ENCODE measurements around the gene DPP3.

The DPP3 gene

GRCh38 chr11:66465373-66466224, 14.6 kb upstream of the DPP3 start:
- peak; percentile 18 for DNase-seq (ENCODE audit: low spot score)

DNA sequence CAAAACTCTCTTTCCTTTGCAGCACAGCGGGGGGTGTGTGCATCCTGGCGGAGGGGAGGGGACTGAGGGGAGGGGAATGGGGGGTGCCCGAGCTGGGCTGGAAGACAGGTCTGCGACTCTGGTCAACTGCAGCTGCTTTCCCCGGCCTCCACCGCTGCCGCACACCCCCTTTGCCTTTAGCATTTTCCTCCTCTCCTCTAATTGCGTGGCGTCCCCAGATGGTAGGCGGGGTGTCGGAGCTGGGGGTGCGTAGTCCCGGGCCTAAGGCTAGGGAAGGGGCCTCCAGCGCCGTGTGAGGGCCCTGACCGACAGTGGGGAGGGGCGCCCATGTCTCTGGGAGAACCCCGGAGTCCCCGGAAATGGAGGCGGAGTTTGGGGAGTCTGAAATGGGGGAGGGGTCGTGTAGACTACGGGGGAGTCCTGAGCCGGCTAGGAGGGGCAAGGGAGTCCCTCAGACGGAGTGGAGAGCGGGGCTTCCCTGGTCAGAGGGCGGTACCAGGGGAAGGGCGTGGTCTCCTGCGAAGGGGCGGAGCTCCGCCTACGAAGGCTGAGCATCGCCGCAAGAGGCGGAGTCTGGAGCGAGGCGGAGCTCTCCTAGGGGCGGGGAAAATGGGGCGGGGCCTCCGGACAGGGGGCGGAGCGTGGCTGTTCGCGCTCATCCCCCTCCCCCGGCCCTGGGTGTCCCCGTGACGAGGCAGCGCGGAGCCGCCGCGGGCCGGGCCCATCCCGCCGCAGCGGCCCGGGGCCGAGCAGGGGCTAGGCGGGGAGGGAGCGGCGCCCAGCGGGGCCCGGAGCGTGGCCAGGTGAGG, 13.8 kb upstream of the DPP3 start, which contains the start of gene PELI3:
TSS of gene PELI3 (plus strand) at position 681 of the 809 bp plus-strand sequence. CDS start 1,224 bp downstream, outside the sequence.
- peak; percentile 93 for DNase-seq (ENCODE audit: low spot score)

GRCh38 chr11:66467034-66467659, 13.1 kb upstream of the DPP3 start:
- peak; percentile 14 for DNase-seq (ENCODE audit: low spot score)

DNA sequence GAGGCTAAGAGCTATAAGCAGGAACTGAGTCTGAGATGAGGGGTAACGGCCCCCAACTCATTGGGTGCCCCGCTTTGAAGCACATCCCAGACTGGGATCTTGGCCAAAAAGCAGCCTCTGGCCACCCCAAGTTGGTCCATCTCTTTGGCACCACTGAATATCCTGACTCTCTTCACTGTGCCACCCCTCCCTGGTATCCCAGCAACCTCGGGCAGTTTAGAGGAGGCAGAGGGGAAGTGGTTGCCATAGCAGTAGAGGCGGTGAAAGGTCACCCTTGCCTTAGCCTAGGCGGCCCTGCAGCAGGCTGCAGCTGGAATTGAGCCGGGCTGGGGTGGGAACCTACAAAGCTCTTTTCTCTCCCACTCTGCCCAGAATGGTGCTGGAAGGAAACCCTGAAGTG, 12.5 kb upstream of the DPP3 start:
- no peak for DNase-seq (ENCODE audit: low spot score)

- DNase-seq (ENCODE audit: low spot score), result no peak
Observed at GRCh38 chr11:66468691-66469090, 11.5 kb upstream of the DPP3 start.

DNA sequence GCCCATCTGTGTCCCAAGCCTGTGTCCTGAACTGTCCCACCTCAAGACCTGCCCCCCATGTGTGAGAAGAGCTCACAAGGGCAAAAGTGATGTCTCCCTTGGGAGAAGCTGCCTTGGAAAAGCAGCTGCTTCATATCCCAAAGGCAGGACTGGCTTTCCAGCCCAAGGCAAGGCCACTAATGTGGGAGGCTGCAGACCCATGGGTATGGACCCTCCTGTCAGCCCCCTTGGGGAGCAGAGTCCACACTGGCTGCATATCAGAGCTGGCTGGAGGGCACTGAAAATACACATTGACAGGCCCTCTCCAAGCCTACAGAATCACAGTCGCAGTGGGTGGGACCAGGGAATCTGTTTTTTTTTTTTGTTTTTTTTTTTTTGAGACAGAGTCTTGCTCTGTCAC, 10.8 kb upstream of the DPP3 start:
- DNase-seq (ENCODE audit: low spot score), result no peak

DNA sequence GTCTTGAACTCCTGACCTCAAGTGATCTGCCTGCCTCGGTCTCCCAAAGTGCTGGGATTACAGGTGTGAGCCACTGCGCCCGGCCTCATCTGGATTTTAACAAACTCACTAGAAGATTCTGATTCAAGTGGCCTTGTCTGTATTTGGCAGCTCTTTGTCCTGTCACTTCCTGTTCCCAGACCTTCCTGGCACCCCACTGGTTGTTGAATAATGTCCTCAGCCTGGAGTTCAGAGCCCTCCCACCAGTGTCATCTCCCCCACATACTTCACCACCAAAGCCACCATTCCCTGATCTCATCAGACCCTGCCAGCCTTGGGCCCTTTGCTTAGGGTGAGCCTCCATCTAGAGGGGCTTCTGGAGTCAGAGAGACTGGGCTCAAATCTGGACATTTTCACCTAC, 10.2 kb upstream of the DPP3 start:
- DNase-seq (ENCODE audit: low spot score), result no peak

GRCh38 chr11:66471142-66471541, 9.1 kb upstream of the DPP3 start:
- no peak for DNase-seq (ENCODE audit: low spot score)

GRCh38 chr11:66472054-66472453, 8.2 kb upstream of the DPP3 start:
- no peak for DNase-seq (ENCODE audit: low spot score)

DNA sequence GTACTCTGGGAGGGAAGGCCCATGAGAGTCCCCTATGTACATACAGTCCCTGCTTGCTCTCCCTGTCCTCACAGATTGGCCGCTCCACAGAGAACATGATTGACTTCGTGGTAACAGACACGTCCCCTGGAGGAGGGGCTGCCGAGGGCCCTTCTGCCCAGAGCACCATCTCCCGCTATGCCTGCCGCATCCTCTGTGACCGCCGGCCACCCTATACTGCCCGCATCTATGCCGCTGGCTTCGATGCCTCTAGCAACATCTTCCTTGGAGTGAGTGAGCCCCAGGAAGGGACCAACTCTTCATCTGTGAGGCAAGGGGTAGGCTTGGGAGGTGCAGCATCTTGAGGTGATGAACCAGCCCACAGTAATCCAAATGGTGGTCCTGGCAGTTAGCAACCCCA, 7.1 kb upstream of the DPP3 start:
- no peak for DNase-seq (ENCODE audit: low spot score)

DNA sequence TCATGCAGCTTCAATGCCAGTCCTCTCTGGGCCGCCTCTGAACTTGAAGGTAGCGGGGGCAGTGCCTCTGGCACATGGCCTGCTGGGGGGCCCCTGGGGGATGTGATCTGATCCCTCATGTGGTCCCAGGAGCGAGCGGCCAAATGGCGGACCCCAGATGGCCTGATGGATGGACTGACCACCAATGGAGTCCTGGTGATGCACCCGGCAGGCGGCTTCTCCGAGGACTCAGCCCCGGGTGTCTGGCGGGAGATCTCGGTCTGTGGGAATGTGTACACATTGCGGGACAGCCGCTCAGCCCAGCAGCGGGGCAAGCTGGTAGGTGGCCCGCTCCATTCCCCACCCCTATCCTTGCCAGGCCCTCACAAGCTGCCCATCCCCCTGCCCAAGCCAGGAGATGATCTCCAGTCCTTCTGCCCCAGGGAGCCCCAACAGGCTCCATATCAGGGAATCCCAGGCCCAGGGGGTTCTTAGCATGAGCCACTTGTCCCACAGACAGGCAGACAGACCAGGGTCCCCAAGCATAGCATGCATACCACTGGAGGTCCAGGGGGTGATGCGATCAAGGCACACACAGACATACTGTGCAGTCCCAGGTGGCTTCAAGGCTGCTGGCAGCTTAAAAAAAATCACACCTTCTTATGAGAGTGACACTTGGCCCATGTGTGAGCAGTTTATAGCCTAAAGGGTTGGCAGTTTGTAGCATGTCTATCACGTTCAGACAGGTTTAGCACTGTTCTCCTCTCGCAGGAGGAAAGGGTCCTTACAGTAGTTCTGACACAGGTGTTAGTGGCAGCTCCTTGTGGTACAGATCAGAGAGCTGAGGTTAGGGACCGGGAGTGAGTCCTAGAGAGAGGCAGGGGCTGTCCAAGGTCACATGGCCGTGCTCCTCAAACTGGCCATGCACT, 6.4 kb upstream of the DPP3 start:
- no peak for DNase-seq (ENCODE audit: low spot score)

DNA sequence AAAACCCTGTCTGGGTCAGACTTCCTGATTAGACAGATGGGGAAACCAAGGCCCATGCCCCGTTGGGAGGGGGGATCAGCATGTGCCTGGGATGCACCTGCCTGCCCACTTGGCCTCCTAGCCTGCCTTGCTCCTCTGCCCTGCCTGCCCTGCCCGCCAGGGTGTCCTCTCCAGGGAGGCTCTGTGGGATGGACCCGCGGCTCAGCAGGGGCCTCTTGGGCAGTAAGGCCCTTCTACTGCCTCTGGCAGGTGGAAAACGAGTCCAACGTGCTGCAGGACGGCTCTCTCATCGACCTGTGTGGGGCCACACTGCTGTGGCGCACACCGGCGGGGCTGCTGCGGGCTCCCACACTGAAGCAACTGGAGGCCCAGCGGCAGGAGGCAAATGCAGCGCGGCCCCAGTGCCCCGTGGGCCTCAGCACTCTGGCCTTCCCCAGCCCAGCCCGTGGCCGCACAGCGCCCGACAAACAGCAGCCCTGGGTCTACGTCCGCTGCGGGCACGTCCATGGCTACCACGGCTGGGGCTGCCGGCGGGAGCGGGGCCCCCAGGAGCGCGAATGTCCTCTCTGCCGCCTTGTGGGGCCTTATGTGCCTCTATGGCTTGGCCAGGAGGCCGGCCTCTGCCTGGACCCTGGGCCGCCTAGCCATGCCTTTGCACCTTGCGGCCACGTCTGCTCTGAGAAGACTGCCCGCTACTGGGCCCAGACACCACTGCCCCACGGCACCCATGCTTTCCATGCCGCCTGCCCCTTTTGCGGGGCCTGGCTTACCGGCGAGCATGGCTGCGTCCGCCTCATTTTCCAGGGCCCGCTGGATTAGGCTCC, 4.7 kb upstream of the DPP3 start:
- DNase-seq (ENCODE audit: low spot score), result no peak

DNA sequence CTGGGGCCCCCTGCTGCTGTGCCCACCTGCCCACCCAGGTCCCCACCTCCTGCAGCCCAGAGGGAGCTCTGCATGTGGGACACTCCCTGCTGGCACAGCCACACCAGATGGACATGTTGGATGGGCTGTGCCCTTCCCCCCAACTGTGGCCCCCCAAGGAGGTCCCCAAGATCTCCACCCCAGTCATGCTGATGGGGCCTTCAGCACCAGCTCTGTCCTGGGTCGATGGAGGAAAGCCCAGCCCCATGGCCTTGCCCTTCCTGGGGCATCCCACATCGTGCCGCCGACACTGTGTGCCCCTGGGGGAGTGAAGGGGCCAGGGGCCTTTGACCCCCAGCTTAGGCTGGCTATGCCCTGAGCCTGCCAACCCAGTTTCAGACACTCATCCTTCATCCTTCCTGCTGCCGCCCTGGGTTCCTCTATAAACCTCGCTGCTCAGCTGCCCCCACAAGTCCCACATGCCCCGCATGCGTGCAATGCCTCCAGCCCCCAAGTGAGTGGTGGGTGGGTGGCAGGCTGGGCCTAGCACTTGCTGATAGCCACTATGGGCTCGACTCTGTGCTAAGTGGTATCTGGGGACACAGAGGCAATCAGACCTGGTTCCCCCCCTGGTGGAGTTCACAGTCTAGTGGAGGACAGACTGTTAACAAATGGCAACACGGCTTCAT, 3.9 kb upstream of the DPP3 start:
- DNase-seq (ENCODE audit: low spot score), result no peak

DNA sequence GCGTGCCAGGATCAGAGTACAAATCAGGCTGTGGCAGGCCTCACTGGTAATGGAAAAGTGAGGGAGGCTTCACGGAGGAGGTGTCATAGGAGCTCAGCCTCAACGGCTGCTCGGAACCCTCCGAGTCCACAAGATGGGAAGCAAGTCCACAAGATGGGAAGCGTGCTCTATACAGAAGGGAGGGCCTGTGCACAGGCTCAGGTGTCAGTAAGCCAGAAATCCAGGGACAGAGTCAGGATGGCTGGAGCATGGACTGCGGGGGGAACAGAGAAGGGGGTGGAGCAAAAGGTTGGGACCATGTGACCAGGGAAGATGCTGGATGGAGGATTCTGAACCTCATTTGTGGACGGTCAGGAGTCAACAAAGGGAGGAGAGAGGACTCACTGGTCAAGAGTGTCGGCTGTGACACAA, 3.4 kb upstream of the DPP3 start:
- peak; percentile 64 for DNase-seq (ENCODE audit: low spot score)

GRCh38 chr11:66477263-66478201, 2.7 kb upstream of the DPP3 start:
- DNase-seq (ENCODE audit: low spot score), result peak; percentile 21

GRCh38 chr11:66478729-66479393, 1.4 kb upstream of the DPP3 start:
- peak; percentile 27 for DNase-seq (ENCODE audit: low spot score)

DNA sequence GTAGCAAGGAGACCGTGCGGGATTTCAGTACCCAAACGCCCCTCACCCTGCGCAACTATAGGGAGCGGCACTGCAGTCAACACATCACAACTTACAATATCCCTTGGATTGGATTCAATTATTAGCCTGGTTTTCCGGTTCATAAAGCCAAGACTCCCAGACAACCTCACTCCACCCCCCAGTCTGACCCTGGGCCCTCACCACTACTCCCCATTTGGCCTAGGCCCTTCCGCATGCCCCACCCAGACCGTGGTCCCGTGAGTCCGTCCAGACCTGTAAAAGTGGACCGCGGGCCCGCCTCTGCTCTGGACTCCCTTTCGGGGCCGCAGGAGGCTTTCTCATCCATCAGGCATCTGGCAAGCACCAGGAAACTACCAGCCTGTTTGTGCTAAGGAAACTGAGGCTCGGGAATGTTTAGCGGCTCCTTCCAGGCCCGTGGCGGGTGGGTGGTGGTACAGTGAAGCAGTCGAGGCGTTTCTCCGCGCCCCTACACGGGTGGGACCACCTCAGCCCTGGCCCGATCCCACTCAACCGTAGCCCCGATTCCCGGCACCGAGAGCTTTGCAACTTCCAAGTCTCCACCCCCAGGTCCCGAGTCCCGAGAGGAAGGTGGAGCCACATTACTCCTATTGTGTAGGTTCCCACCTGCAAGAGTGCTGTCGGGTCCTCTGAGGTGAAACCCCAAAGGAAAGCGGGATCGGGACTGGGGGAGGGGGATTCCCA, 679 bp upstream of the DPP3 start:
- DNase-seq (ENCODE audit: low spot score), result no peak
